Peyer's patch (tissue), 4 donors: ENCODE measurements around the gene RPS15A. TPM values are rescaled to one million over a fixed set of nuclear protein-coding genes. Genes with fewer than 3 reads are reported as not detected.
"Not testable (repeated sequence)": the region's sequence is repeated elsewhere in the genome, so short reads cannot be mapped to it uniquely, and the experiment has no call there.

Experiments used
- DNase-seq, 3 donors: peaks; one replicate each; pipeline ENCODE4 v3.0.0-alpha.2; 2017 to 2019
- H3K27ac ChIP-seq, 4 donors: fragments of 200-600 bp; sonication (generic); one replicate each; pipeline ENCODE4 v1.5.1; 2016 to 2019
- H3K27me3 ChIP-seq, 2 donors: fragments of 200-600 bp; sonication (generic); one replicate each; pipeline ENCODE4 v1.5.1; 2019
- H3K36me3 ChIP-seq, 3 donors: fragments of 200-600 bp; sonication (generic); one replicate each; pipeline ENCODE4 v1.5.1; 2016 to 2019
- H3K4me1 ChIP-seq, 4 donors: fragments of 200-600 bp; sonication (generic); one replicate each; pipeline ENCODE4 v1.5.1; 2016 to 2019
- H3K4me3 ChIP-seq, 4 donors: fragments of 200-600 bp; sonication (generic); 1 replicate in 3 of 4; 2 replicates in 1 of 4; pipeline ENCODE4 v1.5.1; 2016 to 2019; ENCODE audit warnings: mild to moderate bottlenecking in 1 of 4
- H3K9me3 ChIP-seq, 4 donors: fragments of 200-600 bp; sonication (generic); one replicate each; pipeline ENCODE4 v1.5.1; 2016 to 2019; ENCODE audit warnings: mild to moderate bottlenecking in 1 of 4
- CTCF ChIP-seq, 6 experiments: fragments of 450-650 bp in 4 of 6; fragments of 200-600 bp in 2 of 6; sonication (generic) in 1 of 6; IDR thresholded peaks; one replicate each; pipeline ENCODE4 v1.5.1; 2017 to 2019; ENCODE audit warnings: antibody characterized with exemption in 6 of 6, mild to moderate bottlenecking in 3 of 6, moderate library complexity in 1 of 6
- total RNA-seq, 4 donors: library from RNA; depleted of rRNA; stranded (reverse); fragments of >200 nt; gene quantifications; one replicate each; pipeline ENCODE4 v1.1.0, GENCODE V29; 2016

RPS15A gene
- total RNA-seq, 4 donors from 2014 or later: 361 to 943 (median 495) TPM

- H3K36me3 ChIP-seq, H3K9me3 ChIP-seq, H3K27me3 ChIP-seq, H3K4me3 ChIP-seq, H3K4me1 ChIP-seq, H3K27ac ChIP-seq: not testable (repeated sequence)
- peak in 5 of 6 experiments; percentile 42 to 65 (median 61) for TF ChIP-seq CTCF (IDR thresholded peaks at IDR 0.05)
- DNase-seq: peak in 2 of 3 donors; percentile 32 to 74
These were observed 30.3 kb downstream of the RPS15A start for GRCh38 chr16:18759598-18760520.

GRCh38 chr16:18757960-18758660, 32.0 kb downstream of the RPS15A start:
- not testable (repeated sequence) for H3K9me3 ChIP-seq, H3K27me3 ChIP-seq, DNase-seq, H3K4me3 ChIP-seq, H3K27ac ChIP-seq, H3K36me3 ChIP-seq, H3K4me1 ChIP-seq

GRCh38 chr16:18756639-18757038, 33.5 kb downstream of the RPS15A start:
- not testable (repeated sequence) for H3K4me1 ChIP-seq, H3K27ac ChIP-seq, H3K9me3 ChIP-seq, DNase-seq, H3K36me3 ChIP-seq, H3K27me3 ChIP-seq, H3K4me3 ChIP-seq

GRCh38 chr16:18742870-18743269, 47.3 kb downstream of the RPS15A start:
- not testable (repeated sequence) for H3K27me3 ChIP-seq, H3K9me3 ChIP-seq, H3K27ac ChIP-seq, DNase-seq, H3K4me3 ChIP-seq, H3K36me3 ChIP-seq, H3K4me1 ChIP-seq

GRCh38 chr16:18740027-18740426, 50.1 kb downstream of the RPS15A start:
- not testable (repeated sequence) for H3K4me3 ChIP-seq, H3K36me3 ChIP-seq, H3K4me1 ChIP-seq, H3K27ac ChIP-seq, H3K27me3 ChIP-seq, H3K9me3 ChIP-seq, DNase-seq

- DNase-seq, H3K4me1 ChIP-seq, H3K4me3 ChIP-seq, H3K27me3 ChIP-seq, H3K36me3 ChIP-seq, H3K9me3 ChIP-seq, H3K27ac ChIP-seq: not testable (repeated sequence)
These were observed 51.4 kb downstream of the RPS15A start for GRCh38 chr16:18738768-18739167.

- not testable (repeated sequence) for H3K9me3 ChIP-seq, DNase-seq, H3K36me3 ChIP-seq, H3K4me1 ChIP-seq, H3K4me3 ChIP-seq, H3K27ac ChIP-seq, H3K27me3 ChIP-seq
These were observed 55.9 kb downstream of the RPS15A start for GRCh38 chr16:18734279-18734678.

Other genes with a start within 250 kb of the RPS15A start
- gene NOMO2, start 228.2 kb downstream of the RPS15A start, total RNA-seq: 10 to 100 TPM; 32.2 to 92.5 (median 63.7) TPM
- 100 to 1,000 TPM in 3 of 4 donors, 10 to 100 TPM in 1; 56.1 to 179 (median 122) TPM for gene ARL6IP1, start 11.2 kb upstream of the RPS15A start, total RNA-seq
- 100 to 1,000 TPM; 129 to 157 (median 137) TPM for gene SMG1, start 136.1 kb upstream of the RPS15A start, total RNA-seq
- gene TMC7, start 193.6 kb upstream of the RPS15A start, total RNA-seq: 1 to 10 TPM; 2.5 to 7.0 (median 5.6) TPM